ENCODE measurements around the gene ACSL3.

Gene ACSL3

GRCh38 chr2:222944552-222944951, 83.7 kb downstream of the ACSL3 start:
- no peak for DNase-seq

- no peak for DNase-seq
Measured at GRCh38 chr2:222944971-222945740, 84.3 kb downstream of the ACSL3 start.

- no peak for DNase-seq
Measured at GRCh38 chr2:222945887-222946286, 85.1 kb downstream of the ACSL3 start.

- DNase-seq: no peak
Measured at GRCh38 chr2:222946700-222947287, 86.0 kb downstream of the ACSL3 start.

GRCh38 chr2:222949073-222949472, 88.2 kb downstream of the ACSL3 start:
- no peak for DNase-seq

- no peak for DNase-seq
Measured at GRCh38 chr2:222949690-222950323, 89.0 kb downstream of the ACSL3 start.

- DNase-seq: no peak
Measured at GRCh38 chr2:222950638-222951285, 89.9 kb downstream of the ACSL3 start.

- DNase-seq: no peak
Measured at GRCh38 chr2:222952204-222952603, 91.4 kb downstream of the ACSL3 start.

- DNase-seq: no peak
Measured at GRCh38 chr2:222955008-222955407, 94.2 kb downstream of the ACSL3 start.

GRCh38 chr2:222959358-222959757, 98.5 kb downstream of the ACSL3 start:
- no peak for DNase-seq

- no peak for DNase-seq
Measured at GRCh38 chr2:222960126-222960525, 99.3 kb downstream of the ACSL3 start.

- DNase-seq: no peak
Measured at GRCh38 chr2:222963641-222964040, 102.8 kb downstream of the ACSL3 start.

- no peak for DNase-seq
Measured at GRCh38 chr2:222964376-222965031, 103.7 kb downstream of the ACSL3 start.

- no peak for DNase-seq
Measured at GRCh38 chr2:222965555-222965954, 104.7 kb downstream of the ACSL3 start.

- DNase-seq: no peak
Measured at GRCh38 chr2:222968550-222969155, 107.8 kb downstream of the ACSL3 start.

- no peak for DNase-seq
Measured at GRCh38 chr2:222969491-222969890, 108.7 kb downstream of the ACSL3 start.

GRCh38 chr2:222972420-222972819, 111.6 kb downstream of the ACSL3 start:
- DNase-seq: no peak

- no peak for DNase-seq
Measured at GRCh38 chr2:222973237-222973636, 112.4 kb downstream of the ACSL3 start.

- DNase-seq: no peak
Measured at GRCh38 chr2:222973733-222974132, 112.9 kb downstream of the ACSL3 start.

GRCh38 chr2:222976521-222977061, 115.8 kb downstream of the ACSL3 start:
- DNase-seq: no peak

- no peak for DNase-seq
Measured at GRCh38 chr2:222977121-222977520, 116.3 kb downstream of the ACSL3 start.

GRCh38 chr2:222978850-222979249, 118.0 kb downstream of the ACSL3 start:
- no peak for DNase-seq
